Measurements from ENCODE around the gene FAM20C.

The FAM20C gene

DNA sequence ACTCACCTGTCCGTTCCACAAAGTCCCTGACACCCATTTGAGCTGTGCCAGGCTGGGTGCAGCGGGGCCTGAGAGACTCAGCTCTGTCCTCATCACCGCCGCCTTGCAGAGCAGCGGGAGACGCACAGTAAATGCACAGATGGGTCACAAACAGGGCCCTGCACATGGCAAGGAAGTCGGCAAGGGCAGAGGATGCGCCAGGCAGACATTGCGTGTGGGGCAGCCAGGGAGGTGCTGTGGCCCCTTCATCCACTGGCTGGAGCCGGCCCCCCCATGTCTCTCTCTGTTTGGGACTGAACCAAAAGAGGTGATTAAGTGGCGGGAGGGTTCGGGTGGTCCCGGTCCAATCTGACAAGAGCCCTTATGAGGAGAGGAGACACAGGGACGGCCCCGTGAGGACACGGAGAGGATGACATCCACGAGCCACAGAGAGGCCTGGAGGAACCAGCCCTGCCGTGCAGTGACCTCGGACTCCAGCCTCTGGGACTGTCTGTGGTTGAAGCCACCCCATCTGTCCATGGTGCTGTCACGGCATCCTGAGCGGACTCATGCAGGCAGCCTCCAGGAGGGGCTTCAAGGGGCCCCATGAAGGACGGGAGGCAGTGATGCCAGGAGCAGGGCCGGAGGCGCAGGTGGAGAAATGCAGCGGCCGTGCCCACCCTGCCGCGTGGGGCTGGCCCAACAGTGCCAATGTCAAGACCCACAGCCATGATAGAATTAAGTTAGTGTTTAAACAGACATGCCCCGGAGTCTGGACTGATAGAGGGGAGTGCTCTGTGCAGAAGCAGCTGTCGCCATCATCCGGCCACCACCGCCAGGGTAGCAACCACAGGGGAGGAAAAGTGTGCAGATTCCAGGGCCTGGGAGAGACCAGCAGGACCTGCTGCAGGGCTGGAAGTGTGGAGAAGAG lies 69.2 kb downstream of the FAM20C start:
- no peak for DNase-seq

DNA sequence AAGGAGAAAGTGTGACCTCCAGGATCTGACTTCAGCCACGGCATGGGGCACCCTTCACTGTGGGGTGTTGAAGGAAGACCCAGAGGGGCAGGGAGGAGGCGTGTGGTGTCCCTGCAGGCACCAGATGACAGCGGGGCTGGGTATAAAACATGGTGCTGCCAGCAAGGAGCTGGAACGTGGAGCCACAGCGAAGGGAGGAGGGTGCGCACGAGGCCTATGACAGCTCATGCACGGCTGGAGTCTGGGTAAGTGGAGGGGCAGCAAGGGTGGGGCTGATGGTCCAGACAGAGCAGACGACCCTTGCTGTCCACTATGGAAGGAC lies 69.8 kb downstream of the FAM20C start:
- DNase-seq, result no peak

DNA sequence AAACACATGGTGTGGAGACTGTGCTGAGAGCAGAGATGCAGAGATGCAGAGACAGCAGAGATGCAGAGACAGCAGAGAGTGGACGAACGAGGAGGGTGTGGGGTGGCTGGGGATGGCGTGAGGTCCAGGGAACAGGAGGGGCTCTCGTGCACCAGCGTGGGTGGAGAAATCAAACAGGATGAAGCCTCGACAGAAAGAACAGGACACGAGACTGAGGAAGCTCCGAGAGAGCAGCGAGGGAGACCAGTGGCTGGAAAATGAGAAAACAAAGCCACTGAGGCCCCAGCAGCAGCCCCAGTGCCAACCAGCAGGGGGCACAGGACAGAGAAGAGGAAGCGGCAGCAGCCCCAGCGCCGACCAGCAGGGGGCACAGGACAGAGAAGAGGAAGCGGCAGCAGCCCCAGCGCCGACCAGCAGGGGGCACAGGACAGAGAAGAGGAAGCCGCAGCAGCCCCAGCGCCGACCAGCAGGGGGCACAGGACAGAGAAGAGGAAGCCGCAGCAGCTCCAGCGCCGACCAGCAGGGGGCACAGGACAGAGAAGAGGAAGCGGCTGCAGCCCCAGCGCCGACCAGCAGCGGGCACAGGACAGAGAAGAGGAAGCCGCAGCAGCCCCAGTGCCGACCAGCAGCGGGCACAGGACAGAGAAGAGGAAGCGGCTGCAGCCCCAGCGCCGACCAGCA lies 70.4 kb downstream of the FAM20C start:
- DNase-seq, result peak; percentile 86 to 90

DNA sequence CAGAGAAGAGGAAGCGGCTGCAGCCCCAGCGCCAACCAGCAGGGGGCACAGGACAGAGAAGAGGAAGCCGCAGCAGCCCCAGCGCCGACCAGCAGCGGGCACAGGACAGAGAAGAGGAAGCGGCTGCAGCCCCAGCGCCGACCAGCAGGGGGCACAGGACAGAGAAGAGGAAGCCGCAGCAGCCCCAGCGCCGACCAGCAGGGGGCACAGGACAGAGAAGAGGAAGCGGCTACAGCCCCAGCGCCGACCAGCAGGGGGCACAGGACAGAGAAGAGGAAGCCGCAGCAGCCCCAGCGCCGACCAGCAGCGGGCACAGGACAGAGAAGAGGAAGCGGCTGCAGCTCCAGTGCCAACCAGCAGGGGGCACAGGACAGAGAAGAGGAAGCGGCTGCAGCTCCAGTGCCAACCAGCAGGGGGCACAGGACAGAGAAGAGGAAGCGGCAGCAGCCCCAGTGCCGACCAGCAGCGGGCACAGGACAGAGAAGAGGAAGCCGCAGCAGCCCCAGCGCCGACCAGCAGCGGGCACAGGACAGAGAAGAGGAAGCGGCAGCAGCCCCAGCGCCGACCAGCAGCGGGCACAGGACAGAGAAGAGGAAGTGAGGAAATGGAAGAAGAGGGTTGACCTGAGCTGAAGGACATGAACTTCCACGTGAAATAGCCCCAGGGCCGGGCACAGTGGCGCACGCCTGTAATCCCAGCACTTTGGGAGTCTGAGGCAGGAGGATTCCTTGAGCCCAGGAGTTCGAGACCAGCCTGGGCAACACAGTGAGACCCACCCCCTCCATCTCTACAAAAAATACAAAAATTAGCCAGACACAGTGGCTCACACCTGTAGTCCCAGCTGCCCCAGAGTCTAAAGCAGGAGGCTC lies 71.3 kb downstream of the FAM20C start:
- DNase-seq, result peak; percentile 90 to 92

DNA sequence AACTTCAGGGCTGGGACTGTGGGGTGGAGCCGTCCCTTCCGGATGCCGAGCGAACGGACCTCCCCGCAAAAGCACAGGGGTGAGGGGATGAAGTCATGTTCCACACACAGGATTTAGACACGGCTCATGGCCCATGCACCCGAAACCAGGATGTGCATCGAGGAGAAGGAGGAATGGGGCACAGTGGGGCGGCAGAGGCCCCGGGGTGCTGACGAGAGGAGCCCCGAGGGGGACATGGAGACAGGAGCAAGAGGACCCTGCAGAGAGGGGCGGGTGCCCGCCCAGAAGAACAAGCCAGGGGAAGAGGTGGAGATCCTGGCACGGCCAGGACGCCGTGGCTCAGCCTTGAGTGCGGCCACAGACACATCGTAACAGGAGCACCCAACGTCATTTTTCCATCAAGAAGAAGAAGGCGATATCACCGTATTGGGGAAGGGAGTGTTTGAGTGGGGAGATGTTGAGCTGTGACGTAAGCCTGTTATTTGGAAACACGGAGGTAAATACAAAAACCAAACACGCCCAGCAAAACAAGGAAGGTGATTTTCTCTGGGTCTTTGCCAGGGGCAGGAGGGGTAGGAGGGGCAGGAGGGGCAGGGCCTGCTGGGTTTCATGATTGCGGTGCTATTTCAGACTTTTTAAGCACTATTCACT lies 72.3 kb downstream of the FAM20C start:
- DNase-seq, result no peak

DNA sequence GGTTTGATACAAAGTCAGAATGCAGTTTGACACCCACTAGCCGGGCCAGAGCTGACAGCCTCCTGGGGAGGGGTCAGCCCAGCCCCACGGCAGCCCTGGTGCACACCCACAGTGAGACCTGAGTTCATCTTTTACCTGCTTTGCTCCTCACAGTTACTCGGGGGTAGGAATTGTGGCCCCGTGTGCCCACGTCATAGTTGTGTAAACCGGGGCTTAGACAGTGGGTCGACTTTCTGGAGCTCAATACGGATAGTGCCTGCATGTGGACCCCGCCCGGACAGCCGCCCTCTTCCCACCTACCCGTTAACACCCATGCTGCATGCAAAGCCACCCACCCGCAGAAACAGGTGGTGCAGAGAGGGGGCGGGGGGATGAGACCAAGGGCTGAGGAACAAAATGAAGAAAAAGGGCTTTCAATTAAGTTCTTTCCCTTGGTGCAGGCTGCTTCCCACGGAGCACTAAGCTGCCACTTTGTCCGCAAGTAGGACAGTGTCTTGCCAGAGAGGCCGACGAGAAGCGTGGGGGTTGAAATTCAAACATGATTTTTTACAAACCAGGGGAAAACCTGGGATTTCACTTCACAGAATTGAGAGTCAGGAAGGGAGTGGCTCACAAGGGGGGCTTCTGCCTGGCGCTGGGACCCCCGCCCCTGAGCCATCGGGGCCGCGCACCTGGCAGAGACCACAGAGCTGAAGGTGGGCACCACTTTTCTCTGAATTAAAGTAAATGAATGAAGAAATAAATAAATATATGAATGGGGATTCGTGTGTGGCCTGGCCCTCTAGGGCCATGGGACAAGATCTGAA lies 73.0 kb downstream of the FAM20C start:
- no peak for DNase-seq

DNA sequence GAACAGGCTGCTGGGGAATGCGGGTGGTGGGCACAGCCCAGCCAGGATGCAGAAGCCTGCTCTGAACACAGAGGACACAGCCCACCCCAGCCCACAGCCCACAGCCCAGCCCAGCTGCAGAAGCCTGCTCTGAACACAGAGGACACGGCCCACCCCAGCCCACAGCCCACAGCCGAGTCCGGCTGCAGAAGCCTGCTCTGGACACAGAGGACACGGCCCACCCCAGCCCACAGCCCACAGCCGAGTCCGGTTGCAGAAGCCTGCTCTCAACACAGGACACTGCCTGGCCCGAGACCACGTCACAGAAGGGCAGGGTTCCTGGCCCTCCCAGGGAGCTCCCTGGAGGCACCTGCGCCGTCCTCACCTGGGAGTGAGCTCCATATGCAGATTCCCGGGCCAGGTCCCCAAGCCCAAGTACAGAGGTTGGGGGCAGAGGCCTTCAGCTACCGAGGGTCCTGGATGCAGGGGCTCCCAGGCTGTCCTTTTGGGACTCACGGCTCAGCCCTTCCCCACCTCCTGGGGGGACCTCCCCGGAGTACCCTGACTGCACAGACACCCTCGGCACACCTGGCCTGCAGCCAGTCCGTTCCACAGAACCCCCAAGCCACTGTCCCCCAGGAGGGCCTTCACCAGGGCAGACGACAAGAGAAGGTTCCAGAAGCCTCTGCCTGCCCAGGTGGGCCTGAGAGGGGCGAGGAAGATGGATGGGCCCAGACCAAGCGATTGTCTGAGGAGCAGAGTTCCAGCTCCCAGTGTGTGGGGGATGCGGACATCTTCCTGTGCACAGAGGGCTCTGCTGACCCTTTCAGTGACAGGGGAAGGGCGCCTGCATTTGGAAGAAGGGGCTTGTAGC lies 73.9 kb downstream of the FAM20C start:
- no peak for DNase-seq

DNA sequence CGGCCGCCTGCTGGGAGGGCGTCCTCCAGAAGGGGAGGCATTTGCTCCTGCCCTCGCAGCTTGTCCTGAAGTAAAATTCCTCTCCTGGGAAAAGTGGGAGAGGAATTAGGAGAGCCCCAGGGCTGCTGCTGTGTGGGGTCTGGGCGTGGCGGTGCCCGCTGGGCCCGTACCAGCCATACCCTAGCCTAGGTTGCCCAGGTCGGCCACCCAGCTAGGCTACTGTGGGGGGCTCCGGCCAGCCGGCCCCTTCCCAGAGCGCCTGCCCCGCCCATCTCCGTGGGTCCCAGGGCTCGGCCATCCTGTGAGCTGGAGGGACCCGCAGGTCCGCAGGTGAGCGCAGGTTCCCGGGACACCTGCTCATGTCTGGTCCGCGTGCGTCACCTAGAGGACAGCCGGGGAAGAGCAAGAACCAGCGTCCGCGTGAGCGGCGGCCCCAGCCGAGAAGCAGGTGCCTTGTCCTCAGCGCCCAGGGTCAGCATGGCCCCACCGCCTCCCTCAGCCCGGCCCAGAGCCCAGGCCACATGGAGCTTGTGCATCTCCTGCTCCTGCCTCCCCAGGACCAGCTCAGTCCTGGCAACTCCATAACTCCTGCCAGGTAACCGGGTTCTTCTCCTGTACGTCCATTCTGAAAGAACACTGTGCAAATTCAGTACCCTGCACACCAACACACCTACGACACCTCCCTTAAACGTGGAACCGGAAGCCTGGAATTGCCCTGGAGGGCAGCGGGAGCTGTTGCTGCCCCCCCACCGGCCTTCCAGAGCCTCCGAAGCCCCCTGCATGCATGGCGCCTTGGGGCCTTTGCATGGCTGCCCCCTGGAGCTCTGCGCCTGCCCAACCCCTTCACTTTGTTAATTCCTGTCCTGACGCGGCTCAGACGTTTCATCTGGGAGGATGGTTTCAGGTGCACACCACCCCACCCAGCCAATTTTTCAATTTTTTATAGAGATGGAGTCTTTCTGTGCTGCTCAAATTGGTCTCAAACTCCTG lies 74.8 kb downstream of the FAM20C start:
- no peak for DNase-seq

DNA sequence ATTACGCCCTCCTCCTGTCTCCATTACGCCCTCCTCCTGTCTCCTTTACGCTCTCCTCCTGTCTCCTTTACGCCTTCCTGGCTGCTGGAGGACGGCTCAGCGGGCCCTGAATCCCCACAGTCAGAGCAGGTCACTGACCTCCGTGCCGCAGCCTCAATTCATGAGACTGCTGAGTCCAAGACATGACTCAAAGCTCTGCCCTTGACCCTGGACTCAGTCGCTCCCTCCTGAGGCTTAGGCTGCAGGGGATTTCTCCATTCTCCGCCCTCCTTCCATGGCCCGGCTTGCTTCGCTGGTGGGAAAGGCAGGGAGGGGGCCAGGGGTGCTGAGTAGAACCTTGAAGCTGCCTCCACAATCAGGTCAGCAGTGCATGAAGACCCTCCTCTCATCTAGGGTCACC lies 76.6 kb downstream of the FAM20C start:
- no peak for DNase-seq

DNA sequence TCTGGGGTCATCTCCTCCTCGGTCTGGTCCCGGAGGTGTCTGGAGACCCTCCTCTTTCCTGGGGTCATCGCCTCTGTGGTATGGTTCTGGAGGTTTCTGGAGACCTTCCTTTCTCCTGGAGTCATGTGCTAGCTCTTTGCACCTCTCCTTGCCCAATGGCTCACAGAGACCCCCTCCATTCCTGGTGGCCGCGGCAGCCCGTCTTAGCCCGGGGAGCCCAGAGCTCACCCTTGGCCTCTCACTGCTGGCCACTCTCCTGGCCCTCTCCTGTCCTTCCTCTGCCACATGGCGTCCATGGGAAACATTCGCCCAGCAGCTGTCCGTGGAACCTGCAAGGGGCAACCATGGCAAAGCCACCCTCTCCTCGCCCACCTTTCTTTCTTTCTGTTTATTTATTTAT lies 77.3 kb downstream of the FAM20C start:
- DNase-seq, result no peak

DNA sequence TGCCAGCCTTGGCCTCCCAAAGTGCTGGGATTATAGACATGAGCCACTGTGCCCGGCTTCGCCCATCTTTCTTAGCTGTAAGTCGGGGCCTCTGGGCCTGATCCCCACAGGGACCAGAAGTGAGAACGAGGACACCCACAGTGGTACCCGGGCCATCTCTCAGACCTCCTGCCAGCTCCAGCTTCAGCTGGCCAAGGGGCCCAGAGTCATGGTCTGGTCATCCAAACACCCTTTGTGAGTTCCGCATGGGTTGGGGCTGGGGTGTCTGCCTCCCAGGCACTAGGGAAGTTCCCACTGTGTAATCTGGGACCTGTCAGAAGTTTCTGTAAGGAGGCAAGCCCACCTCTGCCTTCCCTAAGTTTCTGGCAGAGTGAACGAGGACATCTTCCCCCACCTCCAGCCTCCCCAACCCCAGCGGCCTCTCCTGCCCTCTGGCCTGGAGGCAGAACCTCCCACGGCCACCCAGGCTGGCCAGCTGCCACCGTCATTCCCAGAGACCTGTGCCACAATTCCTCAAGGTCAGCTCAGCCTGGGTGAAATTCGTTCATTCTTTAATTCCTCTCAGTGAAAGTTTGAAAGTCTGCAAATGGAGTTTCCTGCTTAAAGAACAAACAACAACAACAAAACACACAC lies 78.1 kb downstream of the FAM20C start:
- no peak for DNase-seq

DNA sequence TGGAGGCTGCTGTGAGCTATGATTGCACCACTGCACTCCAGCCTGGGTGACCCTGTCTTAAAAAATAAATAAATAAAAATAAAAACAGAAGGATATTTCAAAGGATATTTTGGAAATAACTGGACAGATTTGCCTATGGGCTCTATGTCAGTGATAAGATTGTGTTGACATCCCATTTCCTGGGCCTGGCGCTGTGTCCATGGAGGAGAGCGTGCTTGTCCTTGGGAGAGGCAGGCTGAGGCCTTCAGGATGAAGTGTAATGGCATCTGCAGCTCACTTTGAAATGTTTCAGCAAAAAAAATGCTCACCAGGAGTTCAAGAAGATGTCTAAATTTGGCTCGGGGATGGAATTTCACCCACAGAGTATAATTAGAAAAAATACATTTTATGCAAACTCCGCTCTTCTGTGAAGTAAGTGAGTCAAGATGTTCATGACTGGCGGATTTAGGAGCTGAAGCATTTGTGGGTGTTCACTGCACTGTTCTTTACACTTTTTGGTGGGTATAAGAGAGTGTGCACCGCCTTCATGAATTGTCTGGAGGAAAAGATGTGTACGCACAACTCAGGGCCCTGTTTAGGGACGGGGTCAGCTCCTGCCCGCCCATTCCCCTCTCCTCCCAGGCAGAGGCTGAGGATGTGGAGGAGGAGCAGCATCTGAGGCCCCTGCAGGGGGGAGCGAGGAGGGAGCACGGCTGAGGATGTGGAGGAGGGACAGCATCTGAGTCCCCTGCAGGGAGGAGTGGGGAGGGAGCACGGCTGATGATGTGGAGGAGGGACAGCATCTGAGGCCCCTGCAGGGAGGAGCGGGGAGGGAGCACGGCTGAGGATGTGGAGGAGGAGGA lies 79.1 kb downstream of the FAM20C start:
- no peak for DNase-seq

DNA sequence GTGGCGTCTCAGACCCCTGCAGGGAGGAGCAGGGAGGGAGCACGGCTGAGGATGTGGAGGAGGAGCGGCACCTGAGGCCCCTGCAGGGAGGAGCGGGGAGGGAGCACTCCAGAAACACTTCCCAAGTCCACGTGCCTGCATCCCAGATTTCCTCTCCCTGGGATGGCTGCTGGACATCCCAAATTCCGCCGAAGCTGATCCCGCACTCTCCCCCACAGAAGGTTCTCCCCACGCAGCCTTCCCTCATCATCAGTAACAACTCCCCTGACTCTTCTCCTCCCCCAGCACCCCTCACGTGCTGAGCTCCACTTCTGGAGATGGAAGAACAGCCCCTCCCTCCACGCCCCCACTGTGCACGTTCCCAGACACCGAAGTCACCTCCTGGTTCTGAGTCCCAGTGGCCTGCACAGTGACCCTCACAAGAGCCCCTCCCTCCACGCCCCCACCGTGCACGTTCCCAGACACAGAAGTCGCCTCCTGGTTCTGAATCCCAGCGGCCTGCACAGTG lies 79.8 kb downstream of the FAM20C start:
- no peak for DNase-seq

DNA sequence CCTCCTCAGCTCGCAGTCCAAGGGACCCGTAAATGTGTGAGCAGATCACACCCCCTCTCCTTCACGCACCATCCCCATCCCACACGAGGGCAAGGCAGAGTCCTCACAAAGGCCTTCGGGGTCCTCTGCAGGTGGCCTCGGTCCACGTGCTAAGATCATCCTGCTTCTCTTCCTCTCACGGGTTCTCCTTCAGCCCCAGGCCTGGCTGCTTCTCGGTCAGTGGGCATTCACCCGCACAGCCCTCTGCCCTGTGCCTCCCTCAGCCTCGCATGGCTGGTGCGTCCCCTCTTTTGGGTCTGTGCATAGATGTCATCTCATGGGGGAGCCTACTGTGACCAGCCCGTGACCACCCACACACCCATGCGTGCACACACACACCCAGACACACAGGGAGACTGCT lies 80.3 kb downstream of the FAM20C start:
- no peak for DNase-seq

DNA sequence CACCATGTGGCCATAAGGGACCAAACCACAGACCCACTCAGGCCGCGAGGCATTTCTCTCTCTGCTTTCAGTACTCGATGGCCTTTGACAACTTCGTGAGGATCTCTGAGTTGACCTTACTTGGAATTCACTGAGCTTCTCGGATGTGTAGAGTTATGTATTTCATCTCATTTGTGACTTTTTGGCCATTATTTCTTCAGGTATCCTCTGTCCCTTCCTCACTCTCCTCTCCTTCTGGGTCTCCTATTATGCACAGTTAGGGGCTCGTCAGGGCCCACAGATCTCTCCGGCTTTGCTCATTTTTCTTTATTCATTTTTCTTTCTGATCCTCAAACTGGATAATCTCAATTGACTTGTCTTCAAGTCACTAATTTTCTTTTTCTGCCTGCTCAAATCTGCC lies 81.0 kb downstream of the FAM20C start:
- no peak for DNase-seq

DNA sequence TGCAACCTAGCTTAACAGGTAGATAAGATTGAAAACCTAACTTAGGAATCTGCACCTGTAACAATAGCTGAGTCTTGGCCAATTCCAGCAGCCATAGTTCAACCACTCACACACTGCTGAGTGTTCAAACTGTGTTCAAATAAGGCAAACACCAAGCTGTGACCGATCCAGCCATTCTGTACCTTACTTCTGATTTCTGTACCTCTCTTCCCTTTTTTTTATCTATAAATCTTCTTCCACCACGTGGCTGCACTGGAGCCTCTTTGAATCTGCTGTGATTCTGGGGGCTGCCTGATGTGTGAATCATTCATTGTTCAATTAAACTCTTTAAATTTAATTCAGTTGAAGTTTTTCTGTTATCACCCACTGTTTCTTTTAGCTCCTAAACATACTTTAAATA lies 81.9 kb downstream of the FAM20C start:
- DNase-seq, result no peak

DNA sequence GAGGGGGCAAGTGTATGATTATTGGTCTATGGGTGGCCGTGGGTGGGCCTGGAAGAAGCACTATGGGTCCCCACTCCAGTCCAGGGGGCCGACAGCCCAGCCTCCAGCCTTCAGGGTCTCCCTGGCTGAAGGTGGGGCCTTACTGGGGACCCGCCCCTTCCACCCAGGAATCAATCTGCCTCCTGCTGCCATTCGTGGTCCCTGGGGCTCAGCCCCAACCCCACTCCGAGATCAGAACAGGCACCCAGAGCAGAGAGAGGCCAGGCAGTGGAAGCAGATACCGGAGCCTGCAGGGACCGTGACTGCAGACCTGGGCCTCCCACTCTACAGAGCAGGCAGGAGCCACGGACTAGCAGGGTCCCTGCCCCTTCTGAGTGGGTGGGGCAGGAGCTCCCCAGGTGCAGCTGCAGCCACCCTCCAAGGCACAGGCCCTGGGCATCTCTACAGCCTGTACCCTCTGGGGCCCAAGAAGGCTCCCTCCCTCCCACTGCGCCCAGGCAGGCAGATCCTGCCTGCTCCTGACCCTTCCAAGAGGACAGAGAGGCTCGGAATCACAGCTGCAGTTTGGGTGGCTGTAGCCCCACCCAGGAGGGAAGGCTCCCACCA lies 84.0 kb downstream of the FAM20C start:
- DNase-seq, result no peak

DNA sequence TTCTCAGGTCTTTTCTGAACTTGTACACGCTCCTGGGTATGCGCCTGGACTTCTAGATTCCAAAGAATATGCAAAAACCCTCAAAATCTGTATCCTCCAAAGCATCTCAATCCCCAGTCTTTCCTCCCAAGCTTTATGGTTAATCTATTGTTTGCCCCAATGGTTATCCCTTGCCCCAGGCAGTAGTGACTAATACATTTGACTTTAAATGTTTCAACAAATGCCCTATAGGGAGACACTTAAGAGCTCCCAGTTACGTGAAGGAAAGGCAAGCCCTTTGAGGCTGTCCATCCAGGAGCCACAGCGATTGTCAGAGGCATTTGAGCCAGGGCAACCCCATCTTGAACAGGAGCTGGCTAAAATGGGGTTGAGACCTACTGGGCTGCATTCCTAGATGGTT lies 84.9 kb downstream of the FAM20C start:
- no peak for DNase-seq

Measured in activated CD4-positive, alpha-beta T cell treated with anti-CD3 and anti-CD28 coated beads, Interleukin-2, amount 50 U/mL, for 48 hours (primary cell).